Glomerular endothelial cell (primary cell): ENCODE data around the gene FNDC5. TPM values are rescaled to one million over a fixed set of nuclear protein-coding genes. Genes with fewer than 3 reads are reported as not detected.

Experiments
- DNase-seq: peaks from one replicate; pipeline ENCODE4 v3.0.0-alpha.2; 2011; ENCODE audit warnings: low read depth, low spot score; ENCODE audit errors: extremely low read depth
- total RNA-seq: library from RNA; depleted of rRNA; stranded (reverse); fragments of >200 nt; gene quantifications from 2 replicates; pipeline ENCODE4 v1.2.3, GENCODE V29; 2015

The FNDC5 gene
- total RNA-seq, 1 donor from 2014 or later = 0.99 TPM

GRCh38 chr1:32885676-32886003, 14.9 kb upstream of the FNDC5 start:
- DNase-seq = no peak

- no peak for DNase-seq
Measured at GRCh38 chr1:32884726-32885125, 14.0 kb upstream of the FNDC5 start.

GRCh38 chr1:32884032-32884372, 13.3 kb upstream of the FNDC5 start:
- DNase-seq = no peak

- no peak for DNase-seq
Measured at GRCh38 chr1:32883338-32884031, 12.8 kb upstream of the FNDC5 start.

GRCh38 chr1:32881871-32882850, 11.4 kb upstream of the FNDC5 start:
- no peak for DNase-seq

GRCh38 chr1:32881291-32881690, 10.6 kb upstream of the FNDC5 start:
- no peak for DNase-seq

GRCh38 chr1:32878637-32879041, 7.9 kb upstream of the FNDC5 start:
- no peak for DNase-seq

GRCh38 chr1:32878183-32878582, 7.5 kb upstream of the FNDC5 start:
- DNase-seq = no peak

GRCh38 chr1:32877211-32878110, 6.7 kb upstream of the FNDC5 start:
- DNase-seq = no peak

- no peak for DNase-seq
Measured at GRCh38 chr1:32876341-32877210, 5.9 kb upstream of the FNDC5 start.

- no peak for DNase-seq
Measured at GRCh38 chr1:32874860-32875752, 4.4 kb upstream of the FNDC5 start.

- no peak for DNase-seq
Measured at GRCh38 chr1:32873484-32873883, 2.8 kb upstream of the FNDC5 start.

GRCh38 chr1:32872192-32872460, 1.4 kb upstream of the FNDC5 start:
- no peak for DNase-seq

- DNase-seq = no peak
Measured at GRCh38 chr1:32871364-32872191, 866 bp upstream of the FNDC5 start.

GRCh38 chr1:32869923-32870614, 643 bp downstream of the FNDC5 start:
- no peak for DNase-seq

GRCh38 chr1:32868806-32869455, 1.8 kb downstream of the FNDC5 start:
- DNase-seq = no peak

- no peak for DNase-seq
Measured at GRCh38 chr1:32868085-32868484, 2.6 kb downstream of the FNDC5 start.
